ENCODE measurements around the gene CHRDL2.

DNA sequence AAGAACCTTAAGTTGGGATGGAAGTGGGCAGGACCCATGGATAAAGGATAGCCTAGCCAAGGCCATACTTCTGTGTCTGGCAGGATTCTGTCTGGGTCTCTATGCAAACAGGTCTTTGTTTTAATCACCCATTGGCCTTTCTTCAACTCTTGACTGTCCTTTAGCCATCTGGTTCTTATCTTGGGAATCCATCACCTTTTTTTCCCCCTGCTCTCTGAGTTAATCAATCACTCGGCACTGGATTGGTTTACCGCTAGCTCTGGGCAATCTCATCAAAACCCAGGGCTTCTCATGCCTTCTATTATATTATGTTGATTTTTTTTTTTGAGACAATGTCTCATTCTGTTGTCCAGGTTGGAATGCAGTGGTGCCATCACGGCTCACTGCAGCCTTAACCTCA, 15.6 kb upstream of the CHRDL2 start:
- TF ChIP-seq, protein P1, sequence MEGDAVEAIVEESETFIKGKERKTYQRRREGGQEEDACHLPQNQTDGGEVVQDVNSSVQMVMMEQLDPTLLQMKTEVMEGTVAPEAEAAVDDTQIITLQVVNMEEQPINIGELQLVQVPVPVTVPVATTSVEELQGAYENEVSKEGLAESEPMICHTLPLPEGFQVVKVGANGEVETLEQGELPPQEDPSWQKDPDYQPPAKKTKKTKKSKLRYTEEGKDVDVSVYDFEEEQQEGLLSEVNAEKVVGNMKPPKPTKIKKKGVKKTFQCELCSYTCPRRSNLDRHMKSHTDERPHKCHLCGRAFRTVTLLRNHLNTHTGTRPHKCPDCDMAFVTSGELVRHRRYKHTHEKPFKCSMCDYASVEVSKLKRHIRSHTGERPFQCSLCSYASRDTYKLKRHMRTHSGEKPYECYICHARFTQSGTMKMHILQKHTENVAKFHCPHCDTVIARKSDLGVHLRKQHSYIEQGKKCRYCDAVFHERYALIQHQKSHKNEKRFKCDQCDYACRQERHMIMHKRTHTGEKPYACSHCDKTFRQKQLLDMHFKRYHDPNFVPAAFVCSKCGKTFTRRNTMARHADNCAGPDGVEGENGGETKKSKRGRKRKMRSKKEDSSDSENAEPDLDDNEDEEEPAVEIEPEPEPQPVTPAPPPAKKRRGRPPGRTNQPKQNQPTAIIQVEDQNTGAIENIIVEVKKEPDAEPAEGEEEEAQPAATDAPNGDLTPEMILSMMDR (IDR thresholded peaks at IDR 0.05) = no peak
- no peak for TF ChIP-seq POLR2A (IDR thresholded peaks at IDR 0.05)
- no peak for TF ChIP-seq POLR2AphosphoS5 (IDR thresholded peaks at IDR 0.05)

Measured in breast epithelium (tissue), 3 donors.